ENCODE data around the gene RNF186. TPM values are rescaled to one million over a fixed set of nuclear protein-coding genes. Genes with fewer than 3 reads are reported as not detected.

The RNF186 gene
- total RNA-seq, 1 experiment from 2014 or later: not detected

GRCh38 chr1:19775831-19776230, 39.3 kb downstream of the RNF186 start (continued):
- TF ChIP-seq IRF1 (CRISPR knock-in tag; IDR thresholded peaks at IDR 0.05): no peak
- no peak for TF ChIP-seq ATF6 (CRISPR knock-in tag; IDR thresholded peaks at IDR 0.05)
- TF ChIP-seq PRDM15 (CRISPR knock-in tag; IDR thresholded peaks at IDR 0.05): no peak
- TF ChIP-seq ZNF512 (CRISPR knock-in tag; IDR thresholded peaks at IDR 0.05; ENCODE audit: borderline replicate concordance): no peak
- no peak for TF ChIP-seq GRHL2 (CRISPR knock-in tag; IDR thresholded peaks at IDR 0.05; ENCODE audit: insufficient replicate concordance, severe bottlenecking)

- ChIA-PET CTCF (interaction anchor here (1.2 kb wide), 1 partner anchor 106 kb away, joined by 3 read pairs; the partner anchor contains the start of gene OTUD3), POLR2A (no interaction called here)
- Mint-ChIP-seq H3K27ac (no peak overlapping the region), H3K9me3 (no peaks in the 10 kb centered on the region), H3K36me3 (peaks cover 13% of the 10 kb centered on the region; the same call in 1 of the 2 replicates), H3K4me3 (no peak overlapping the region), H3K4me1 (no peaks in the 10 kb centered on the region), H3K27me3 (ENCODE audit: low read depth) (peaks cover 36% of the 10 kb centered on the region)
- TF ChIP-seq OVOL2 (CRISPR knock-in tag; IDR thresholded peaks at IDR 0.05; ENCODE audit: borderline replicate concordance) (no peak), TCF7 (CRISPR knock-in tag; IDR thresholded peaks at IDR 0.05; ENCODE audit: low read depth) (no peak), SOX15 (CRISPR knock-in tag; IDR thresholded peaks at IDR 0.05) (no peak), ZMAT4 (CRISPR knock-in tag; IDR thresholded peaks at IDR 0.05) (no peak), ZNF281 (CRISPR knock-in tag; IDR thresholded peaks at IDR 0.05) (no peak), TP53 (CRISPR knock-in tag; IDR thresholded peaks at IDR 0.05) (no peak), ZBTB43 (CRISPR knock-in tag; IDR thresholded peaks at IDR 0.05) (no peak), IRF2 (CRISPR knock-in tag; IDR thresholded peaks at IDR 0.05; ENCODE audit: borderline replicate concordance, low read depth) (no peak), ZNF425 (CRISPR knock-in tag; conservative IDR thresholded peaks at IDR 0.05) (no peak), IRF1 (CRISPR knock-in tag; IDR thresholded peaks at IDR 0.05) (no peak), JUN (CRISPR knock-in tag; IDR thresholded peaks at IDR 0.05) (no peak), NR1H2 (CRISPR knock-in tag; IDR thresholded peaks at IDR 0.05) (no peak)
- DNase-seq (ENCODE audit: low spot score) (no peak), ATAC-seq (no peak)
Measured at GRCh38 chr1:19775317-19775716, 39.8 kb downstream of the RNF186 start.

All from WTC11 (cell line).